GM20000 (cell line): ENCODE data around the gene C10orf53.

Experiments used
- DNase-seq: peaks from one replicate; pipeline ENCODE4 v3.0.0; 2012; ENCODE audit warnings: low spot score
- TF ChIP-seq, protein P1 (sequence below): IDR thresholded peaks from 2 replicates; pipeline ENCODE4 v1.5.1; 2012; ENCODE audit warnings: mild to moderate bottlenecking, control low read depth; ENCODE audit errors: extremely low read depth, missing control alignments

The C10orf53 gene, protein sequence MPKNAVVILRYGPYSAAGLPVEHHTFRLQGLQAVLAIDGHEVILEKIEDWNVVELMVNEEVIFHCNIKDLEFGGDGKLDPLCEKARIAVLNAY

DNA sequence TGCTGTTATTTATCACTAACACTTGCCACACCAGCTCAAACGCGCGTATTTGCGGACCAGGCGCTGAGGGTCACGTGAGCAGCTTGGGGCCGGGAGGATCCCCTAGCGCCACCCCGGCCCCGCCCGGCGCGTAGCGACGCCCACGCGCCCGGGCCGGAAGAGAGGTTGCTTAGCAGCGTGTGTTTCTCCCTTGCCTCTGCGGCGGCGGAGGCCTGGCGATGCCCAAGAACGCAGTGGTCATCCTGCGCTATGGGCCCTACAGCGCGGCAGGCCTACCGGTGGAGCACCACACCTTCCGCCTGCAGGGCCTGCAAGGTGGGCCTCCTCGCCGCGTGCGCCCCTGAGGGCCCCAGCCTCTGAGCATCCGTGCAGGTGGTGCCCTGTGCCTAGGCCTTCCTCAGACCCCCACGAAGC lies at the start of gene C10orf53:
C10orf53 (plus strand) TSS at position 172 of the 414 bp plus-strand sequence; CDS start at position 219, 47 bp downstream.
- TF ChIP-seq, protein P1, sequence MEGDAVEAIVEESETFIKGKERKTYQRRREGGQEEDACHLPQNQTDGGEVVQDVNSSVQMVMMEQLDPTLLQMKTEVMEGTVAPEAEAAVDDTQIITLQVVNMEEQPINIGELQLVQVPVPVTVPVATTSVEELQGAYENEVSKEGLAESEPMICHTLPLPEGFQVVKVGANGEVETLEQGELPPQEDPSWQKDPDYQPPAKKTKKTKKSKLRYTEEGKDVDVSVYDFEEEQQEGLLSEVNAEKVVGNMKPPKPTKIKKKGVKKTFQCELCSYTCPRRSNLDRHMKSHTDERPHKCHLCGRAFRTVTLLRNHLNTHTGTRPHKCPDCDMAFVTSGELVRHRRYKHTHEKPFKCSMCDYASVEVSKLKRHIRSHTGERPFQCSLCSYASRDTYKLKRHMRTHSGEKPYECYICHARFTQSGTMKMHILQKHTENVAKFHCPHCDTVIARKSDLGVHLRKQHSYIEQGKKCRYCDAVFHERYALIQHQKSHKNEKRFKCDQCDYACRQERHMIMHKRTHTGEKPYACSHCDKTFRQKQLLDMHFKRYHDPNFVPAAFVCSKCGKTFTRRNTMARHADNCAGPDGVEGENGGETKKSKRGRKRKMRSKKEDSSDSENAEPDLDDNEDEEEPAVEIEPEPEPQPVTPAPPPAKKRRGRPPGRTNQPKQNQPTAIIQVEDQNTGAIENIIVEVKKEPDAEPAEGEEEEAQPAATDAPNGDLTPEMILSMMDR, result no peak
- DNase-seq, result peak; percentile 70

DNA sequence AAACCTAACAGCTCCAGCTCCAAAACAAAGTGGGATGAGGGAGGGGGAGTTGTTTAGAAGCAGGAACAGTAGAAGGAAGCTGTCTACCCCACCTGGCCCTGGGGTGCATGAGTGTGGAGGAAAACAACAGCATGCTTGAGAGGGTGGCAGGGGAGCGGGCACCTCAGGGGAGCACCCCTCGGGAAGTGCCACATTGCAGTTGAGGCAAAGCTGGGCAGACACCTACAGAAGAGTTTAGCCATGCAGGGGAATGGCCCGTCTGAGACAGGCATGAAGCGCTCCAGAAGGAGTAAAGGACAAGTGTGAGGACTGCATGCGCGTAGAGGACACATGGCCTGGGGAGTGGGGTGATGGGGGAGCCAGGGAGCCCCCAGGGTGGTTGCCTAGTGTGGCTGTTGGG lies 47.5 kb upstream of the C10orf53 start:
- DNase-seq, result no peak

DNA sequence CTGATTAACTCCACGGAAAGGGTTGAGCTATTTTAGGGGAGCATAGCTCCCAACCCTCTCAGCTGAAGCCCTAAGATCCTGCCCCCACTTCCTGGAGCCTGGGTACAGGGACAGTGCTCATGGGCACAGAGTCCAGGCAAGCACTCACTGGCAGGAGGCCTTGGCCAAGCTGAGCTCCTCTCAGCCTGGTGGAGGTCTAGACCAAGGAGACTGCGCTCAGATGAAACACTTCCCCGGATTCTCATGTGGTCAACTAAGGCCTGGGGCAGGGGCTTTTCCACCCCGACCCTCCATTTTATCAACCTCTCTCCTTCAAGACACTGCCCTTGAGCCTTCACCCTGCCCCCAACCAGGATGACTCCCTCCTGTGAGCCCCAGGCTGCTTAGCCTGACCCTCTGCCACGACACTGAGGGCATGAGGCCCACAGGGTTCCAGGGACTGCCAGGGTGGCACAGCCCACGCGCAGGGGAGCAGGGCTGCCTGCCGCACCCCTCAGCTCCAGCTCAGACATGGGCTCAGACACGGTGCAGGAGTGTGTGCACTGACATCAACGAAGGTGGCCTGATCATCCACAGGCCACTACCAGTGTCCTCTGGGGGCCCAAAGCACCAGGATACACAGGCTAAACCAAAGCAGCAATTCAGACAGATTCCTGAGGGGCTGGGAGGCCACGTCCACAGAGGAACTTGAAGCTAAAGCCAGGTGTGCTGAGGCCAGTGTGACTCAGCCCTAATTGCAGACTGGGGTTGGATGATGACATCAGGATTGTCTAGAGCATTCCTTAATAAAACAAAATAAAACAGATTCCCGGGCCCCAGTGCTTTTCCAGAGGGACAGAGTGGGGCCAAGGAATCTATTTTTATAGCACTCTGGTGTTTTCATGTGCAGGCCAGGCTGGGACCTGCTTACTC lies 46.8 kb upstream of the C10orf53 start:
- DNase-seq, result no peak
- TF ChIP-seq, protein P1, result no peak

More for the DNA sequence above, 47.5 kb upstream of the C10orf53 start:
- TF ChIP-seq, protein P1, result no peak

DNA sequence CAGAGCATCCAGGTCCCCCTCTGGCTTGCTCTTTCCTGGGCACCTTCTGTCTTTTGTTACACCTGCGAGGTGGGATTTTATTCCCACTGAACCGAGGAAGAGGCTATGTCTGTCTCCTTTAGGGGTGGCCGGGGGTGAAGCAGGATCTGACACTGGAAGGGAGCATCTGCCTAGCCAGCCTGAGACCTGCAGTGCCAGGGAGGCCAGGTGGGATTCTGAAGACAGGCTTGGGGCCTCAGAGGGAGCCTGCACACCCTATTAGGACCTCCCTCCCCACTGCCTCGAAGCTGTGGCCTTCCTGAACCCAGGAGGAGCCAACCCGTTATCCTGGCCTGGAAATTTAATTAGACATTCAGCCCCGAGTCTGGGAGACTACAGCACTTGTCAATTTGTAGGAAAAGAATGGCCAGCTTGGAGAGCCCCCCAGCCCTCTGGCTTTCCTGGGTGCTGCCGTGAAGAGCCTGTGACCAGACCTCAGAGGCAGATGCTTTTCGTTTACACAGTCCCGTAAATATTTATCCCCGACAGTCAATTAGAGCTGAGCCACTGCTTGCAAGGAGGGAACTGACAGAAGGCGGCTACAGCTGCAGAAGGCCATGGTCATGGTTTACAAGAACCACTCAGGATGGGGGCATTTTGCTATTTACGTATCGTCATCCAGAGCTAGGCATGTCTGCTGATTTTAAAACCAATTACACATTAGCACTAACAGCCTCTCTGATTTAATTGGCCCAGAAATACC lies 46.0 kb upstream of the C10orf53 start:
- TF ChIP-seq, protein P1, result no peak
- DNase-seq, result no peak

DNA sequence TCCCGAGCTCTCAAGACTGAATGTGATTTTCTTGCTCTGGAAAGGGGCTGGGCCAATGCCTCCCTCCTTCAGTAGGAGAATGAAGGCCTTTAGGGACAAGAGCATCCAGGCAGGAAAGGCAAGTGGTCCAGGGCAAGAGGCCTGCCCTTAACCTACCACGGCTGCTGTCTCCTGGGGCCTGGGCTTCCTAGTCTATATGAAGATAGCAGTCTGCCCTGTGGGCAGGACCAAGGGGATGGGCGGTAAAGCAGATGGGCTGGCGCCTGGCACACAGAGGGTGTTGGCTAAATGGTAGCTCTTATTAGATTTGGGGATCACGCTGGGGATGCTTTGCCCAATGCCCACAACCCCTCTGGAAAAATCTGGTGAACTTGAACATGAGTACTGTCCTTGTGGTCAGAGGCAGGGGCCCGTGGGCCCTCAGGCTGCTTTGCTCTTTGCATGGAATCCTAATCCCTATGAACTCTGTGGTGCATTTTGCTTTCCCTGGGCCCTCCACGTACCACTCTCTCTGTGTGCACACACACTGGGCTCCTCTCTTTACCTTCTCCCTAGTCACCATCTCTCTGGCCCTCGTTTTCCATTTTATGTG lies 45.3 kb upstream of the C10orf53 start:
- DNase-seq, result no peak
- TF ChIP-seq, protein P1, result no peak

DNA sequence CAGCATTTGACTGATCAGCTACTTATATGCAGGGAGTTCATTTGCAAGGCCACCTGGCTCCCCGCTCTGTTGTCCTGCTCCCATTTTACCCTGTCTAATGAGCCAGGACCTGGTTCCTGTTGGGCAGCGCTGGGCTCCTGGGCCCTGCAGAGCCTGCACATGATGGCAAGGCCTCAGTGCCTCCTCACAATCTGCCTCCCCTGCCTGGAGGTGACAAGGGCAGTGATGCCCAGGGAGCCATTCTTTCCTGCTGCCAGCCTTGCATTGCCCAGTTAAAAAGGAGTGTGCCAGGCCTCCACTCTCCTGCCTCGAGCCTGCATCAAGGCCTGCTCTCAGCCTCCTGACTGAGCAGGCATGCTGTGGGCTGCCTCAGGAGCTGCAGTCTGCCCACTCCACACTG lies 37.1 kb upstream of the C10orf53 start:
- no peak for DNase-seq
- TF ChIP-seq, protein P1, result no peak
